GM21619 (cell line): ENCODE measurements around the gene WDCP.
A peak's percentile ranks its signal among the peaks of the same experiment; 100 is the strongest.
"Not testable (repeated sequence)": the region's sequence is repeated elsewhere in the genome, so short reads cannot be mapped to it uniquely, and the experiment has no call there.

Experiments
- ATAC-seq: cut with Tn5 transposase; IDR thresholded peaks from one replicate; pipeline ENCODE4 v1.9.1; 2021; ENCODE audit not compliant: unreplicated experiment

WDCP gene, protein sequence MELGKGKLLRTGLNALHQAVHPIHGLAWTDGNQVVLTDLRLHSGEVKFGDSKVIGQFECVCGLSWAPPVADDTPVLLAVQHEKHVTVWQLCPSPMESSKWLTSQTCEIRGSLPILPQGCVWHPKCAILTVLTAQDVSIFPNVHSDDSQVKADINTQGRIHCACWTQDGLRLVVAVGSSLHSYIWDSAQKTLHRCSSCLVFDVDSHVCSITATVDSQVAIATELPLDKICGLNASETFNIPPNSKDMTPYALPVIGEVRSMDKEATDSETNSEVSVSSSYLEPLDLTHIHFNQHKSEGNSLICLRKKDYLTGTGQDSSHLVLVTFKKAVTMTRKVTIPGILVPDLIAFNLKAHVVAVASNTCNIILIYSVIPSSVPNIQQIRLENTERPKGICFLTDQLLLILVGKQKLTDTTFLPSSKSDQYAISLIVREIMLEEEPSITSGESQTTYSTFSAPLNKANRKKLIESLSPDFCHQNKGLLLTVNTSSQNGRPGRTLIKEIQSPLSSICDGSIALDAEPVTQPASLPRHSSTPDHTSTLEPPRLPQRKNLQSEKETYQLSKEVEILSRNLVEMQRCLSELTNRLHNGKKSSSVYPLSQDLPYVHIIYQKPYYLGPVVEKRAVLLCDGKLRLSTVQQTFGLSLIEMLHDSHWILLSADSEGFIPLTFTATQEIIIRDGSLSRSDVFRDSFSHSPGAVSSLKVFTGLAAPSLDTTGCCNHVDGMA

GRCh38 chr2:24046930-24047702 lies at the start of gene WDCP:
WDCP (minus strand) TSS chr2:24047391; CDS start chr2:24039494, 7,897 bp downstream.
- peak; percentile 98 for ATAC-seq

GRCh38 chr2:24095171-24095677 lies 48.0 kb upstream of the WDCP start:
- not testable (repeated sequence) for ATAC-seq

- ATAC-seq = not testable (repeated sequence)
These were observed 46.1 kb upstream of the WDCP start for GRCh38 chr2:24093270-24093669.

GRCh38 chr2:24088821-24089359 lies 41.7 kb upstream of the WDCP start:
- no peak for ATAC-seq

DNA sequence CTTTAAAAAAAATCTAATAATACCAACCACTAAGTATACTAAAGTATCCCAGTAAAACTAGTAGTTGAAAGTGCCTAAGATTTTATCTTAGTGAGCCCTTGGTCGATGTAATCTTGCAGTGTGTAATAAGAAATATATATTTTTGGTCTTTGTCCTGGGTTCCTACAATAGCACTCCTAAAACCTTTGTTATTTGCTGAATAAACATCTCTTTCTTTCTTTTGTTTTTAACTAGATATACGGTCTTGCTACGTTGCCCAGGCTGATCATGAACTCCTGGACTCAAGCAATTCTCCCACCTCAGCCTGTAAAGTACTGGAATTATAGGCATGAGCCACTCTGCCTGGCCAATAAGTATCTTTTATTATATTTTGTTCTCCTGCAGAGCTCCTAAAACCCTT lies 39.8 kb upstream of the WDCP start:
- ATAC-seq = no peak

DNA sequence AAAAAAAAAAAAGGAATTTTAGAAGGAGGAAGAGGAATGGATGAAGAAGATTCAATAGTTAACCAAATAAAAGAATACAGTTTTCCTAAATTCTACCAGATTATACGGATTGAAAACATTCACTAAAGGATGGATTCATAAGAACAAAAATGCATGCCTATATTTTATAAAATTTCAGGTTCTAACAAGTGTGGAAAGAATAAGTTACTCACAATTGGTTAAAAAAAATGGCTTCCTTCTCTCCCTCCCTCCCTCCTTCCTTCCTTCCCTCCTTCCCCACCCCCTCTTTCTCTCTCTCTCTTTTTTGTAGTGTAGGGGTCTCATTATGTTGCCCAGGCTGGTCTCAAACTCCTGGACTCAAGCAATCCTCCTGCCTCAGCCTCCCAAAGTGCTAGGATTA lies 39.0 kb upstream of the WDCP start:
- ATAC-seq = no peak

GRCh38 chr2:24085200-24085489 lies 38.0 kb upstream of the WDCP start:
- ATAC-seq = no peak

DNA sequence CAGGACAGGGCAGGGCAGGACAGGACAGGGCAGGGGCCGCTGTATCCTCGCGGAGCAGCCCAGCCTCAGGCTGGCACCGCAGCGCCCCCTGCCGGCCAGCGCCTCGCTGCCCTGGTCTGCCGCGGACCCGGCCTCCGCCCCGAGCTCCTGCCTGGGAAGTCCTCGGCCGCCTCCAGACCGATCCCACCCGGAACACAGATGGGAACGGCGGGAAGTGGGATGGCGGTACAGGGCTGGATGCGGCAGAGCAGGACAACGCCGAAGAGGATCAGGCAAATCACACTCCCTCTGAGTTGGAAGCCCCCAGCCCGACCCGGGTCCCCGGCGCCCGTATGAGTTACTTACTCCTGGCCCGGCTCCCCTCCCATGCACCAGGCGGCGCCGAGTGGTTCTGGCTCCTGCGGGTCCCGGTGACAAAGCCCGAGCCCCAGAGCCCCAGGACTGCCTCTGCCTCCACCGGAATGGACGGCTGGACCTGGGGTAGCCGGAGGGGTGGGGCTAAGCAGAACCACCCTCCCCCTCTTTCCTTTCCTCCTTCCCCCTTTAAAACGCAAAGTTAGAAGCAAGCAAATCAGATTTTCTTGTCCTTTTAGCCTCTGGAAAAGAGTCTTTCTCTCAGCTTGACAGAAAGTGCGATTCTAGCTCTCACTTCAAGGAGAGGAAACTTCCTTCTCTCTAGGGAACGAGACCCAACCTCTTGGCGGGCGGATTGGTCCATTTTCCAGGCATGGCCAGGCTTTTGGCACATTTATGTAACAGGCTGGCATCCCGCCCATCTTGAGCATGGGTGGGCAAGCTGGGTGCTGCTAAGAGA lies 37.4 kb upstream of the WDCP start, which contains the start of gene TP53I3:
TP53I3 (minus strand) TSS at position 449 of the 814 bp plus-strand sequence. CDS start 508 bp downstream, outside the sequence.
- peak; percentile 77 for ATAC-seq

DNA sequence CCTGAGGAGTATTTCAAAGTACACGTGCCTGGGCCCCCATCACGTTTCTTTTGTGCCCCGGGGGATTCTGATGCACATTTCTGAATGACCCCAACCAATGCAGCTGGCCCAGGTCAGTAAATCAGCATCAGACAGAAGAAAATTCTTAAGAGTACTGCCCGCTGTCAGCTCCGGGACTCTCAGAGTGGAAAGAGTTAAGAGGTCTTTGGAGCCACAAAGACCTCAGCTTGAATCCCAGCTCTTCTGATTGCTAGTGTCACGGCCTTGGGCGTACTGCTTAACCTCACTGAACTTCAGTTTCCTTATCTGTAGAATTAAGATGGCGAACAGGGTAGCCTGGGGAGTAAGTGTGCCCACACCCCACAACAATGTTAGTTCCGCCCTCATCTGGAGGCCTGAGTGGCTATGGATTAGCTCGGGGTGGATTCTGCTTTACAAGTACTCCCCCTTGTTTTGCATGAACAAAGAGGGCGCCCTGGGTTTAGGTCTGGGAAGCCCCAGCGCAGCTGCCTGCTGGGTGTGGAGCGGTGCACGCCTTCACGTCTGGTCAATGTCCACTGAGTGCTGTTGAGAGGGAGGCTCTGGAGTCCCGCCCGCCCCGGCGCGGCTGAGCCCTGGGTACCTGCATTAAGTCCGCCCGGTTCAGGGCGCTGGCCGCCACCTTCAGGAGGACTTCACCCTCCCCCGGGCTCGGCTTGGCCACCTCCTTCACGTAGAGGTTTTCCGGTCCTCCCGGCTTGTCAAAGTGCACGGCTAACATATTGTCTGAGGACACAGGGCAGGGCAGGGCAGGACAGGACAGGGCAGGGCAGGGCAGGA lies 36.6 kb upstream of the WDCP start:
- peak; percentile 67 for ATAC-seq

DNA sequence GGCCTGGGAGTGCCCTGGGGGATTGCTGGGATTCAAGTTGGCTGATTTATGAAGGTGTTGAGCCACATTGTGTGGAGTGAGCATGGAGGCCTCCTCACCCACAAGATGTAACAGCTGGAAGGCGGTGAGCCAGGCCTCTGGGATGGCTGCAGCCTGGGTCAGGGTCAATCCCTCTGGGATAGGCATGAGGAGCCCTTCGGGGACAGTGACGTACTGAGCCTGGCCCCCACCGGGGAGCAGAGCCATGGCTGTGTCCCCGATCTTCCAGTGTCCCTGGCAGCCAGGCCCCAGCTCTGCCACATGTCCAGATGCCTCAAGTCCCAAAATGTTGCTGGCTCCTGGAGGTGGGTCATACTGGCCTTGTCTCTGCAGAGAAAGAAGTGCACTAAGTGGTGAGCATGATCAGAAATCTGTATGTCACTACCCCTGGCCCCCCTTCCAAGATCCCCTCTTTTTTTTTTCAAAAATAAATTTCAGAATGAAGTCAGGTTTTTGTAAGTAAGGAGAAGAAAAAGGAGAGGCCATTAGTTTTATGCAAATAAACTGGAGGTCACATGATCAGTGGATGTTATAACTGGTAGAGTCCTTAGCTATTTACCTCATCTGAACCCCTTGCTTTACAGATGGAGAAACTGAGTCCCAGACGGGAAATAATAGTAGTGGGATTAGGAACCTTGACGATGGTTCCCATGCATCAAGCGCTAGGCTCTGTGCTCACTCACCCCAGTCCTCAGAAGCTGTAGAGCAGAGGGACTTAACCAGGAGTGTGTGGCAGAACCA lies 35.8 kb upstream of the WDCP start:
- ATAC-seq = no peak

DNA sequence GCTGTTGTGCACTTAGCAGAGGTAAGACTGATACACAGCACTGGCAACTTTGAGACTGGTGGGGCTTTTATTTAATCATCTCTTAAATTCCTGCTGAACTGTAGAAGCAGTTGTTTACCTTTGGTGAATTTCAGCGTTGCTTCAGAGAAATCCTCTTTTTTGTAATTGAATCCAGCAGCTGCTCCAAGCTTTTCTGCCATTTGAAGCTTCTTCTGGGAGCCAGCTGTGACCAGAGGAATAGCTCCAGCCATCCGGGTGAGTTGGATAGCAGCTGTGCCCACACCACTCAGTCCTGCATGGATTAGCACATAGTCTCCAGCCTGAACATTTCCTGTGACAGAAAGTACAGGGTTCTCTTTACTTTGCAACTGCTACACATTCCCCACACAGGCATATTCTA lies 33.5 kb upstream of the WDCP start:
- no peak for ATAC-seq

- ATAC-seq = no peak
These were observed 30.7 kb upstream of the WDCP start for GRCh38 chr2:24077879-24078278.

DNA sequence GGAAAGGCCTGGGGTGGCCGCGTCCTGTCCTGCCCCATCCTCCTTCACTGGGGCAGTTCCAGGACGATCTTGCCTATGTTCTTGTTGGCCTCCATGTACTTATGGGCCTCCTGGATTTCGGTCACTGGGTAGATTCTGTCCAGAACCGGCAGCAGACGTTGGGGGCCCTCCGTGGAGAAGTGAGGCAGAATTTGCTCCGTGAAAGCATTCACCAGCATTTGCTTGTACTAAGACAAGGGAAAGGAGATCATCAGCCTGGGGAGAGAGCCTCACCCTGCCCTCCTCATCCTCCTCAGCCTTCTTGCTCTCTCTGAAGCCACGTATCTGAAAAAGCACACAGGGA lies 30.3 kb upstream of the WDCP start:
- no peak for ATAC-seq

- ATAC-seq = no peak
These were observed 29.8 kb upstream of the WDCP start for GRCh38 chr2:24076849-24077534.

DNA sequence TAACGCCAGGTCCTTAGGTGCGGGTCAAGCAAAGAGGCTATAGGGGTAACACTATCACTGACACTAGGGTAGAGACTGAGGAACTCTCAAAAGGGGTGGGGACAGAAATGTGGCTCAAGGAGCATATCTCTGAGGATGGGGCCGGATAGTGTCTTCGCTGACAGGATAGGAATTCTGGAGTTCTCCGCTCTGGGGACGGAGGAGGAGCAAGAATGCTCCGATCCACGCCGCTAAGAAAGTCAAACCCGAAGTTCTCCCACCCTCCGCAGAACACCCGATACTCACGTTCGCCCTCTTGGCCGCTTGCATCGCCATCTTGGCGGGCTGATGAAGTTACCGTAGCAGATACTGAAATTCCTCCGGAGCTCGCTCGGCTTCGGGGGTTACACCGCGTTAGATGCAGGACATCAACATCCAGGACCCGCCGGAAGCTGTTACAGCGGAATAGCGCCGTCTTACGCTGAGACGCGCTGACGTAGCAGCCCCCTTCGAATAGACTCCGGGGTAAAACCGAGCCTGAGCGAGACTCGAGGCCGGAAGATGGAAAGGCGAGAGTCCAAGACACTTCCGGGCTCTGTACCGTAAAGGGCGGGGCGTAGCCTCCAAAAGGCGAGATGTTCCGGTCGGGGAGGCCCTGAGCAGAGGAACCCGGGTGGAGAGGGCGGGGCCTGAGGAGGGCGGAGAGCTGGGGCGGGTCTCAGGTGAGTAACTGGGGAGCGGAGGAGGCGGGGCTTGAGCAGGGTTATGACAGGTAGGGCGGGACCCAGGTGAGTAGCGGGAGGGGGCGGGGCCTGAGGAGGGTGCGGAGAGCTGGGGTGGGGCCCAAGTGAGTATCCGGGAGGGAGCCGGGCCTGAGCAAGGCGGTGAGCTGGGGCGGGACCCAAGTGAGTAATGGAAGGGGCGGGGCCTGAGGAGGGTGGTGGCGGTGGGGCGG lies 29.0 kb upstream of the WDCP start, which contains the start of gene SF3B6:
SF3B6 (minus strand) TSS at position 412 of the 934 bp plus-strand sequence; CDS start at position 315, 97 bp downstream.
- peak; percentile 95 for ATAC-seq

- no peak for ATAC-seq
These were observed 28.1 kb upstream of the WDCP start for GRCh38 chr2:24075259-24075658.

GRCh38 chr2:24073816-24074215 lies 26.6 kb upstream of the WDCP start:
- ATAC-seq = no peak
